ENCODE data around the gene C17orf114.

Gene C17orf114

GRCh38 chr17:4789951-4790704 is 12.0 kb downstream of the C17orf114 start (continued):
- TF ChIP-seq ZNF281 (CRISPR knock-in tag; IDR thresholded peaks at IDR 0.05; ENCODE audit: borderline replicate concordance) (no peak; the same call in 1 of the 2 replicates), AGO1 (IDR thresholded peaks at IDR 0.05; ENCODE audit: low read depth, low read length, poor library complexity, severe bottlenecking) (no peak), SMARCE1 (IDR thresholded peaks at IDR 0.05; ENCODE audit: borderline replicate concordance) (no peak), MNT (IDR thresholded peaks at IDR 0.05) (no peak), MTA3 (CRISPR knock-in tag; IDR thresholded peaks at IDR 0.05) (no peak), ZNF530 (CRISPR knock-in tag; IDR thresholded peaks at IDR 0.05; ENCODE audit: low read depth) (no peak), ZNF432 (CRISPR knock-in tag; IDR thresholded peaks at IDR 0.05; ENCODE audit: borderline replicate concordance) (no peak), HDAC6 (IDR thresholded peaks at IDR 0.05; ENCODE audit: low read depth, low read length) (no peak), ZSCAN9 (CRISPR knock-in tag; IDR thresholded peaks at IDR 0.05; ENCODE audit: borderline replicate concordance) (no peak; the same call in 1 of the 2 replicates), NR2C2 (CRISPR knock-in tag; IDR thresholded peaks at IDR 0.05; ENCODE audit: borderline replicate concordance) (0 out of 2 replicates have a peak, but pooled peaks have one; percentile 15), RFXANK (CRISPR knock-in tag; IDR thresholded peaks at IDR 0.05) (0 out of 2 replicates have a peak, but pooled peaks have one; percentile 44), ZNF616 (CRISPR knock-in tag; IDR thresholded peaks at IDR 0.05; ENCODE audit: low read depth) (no peak; the same call in 1 of the 2 replicates), XBP1 (CRISPR knock-in tag; IDR thresholded peaks at IDR 0.05) (no peak; the same call in 1 of the 2 replicates), ZNF138 (CRISPR knock-in tag; IDR thresholded peaks at IDR 0.05; ENCODE audit: low read depth) (no peak; the same call in 1 of the 2 replicates), SRSF4 (IDR thresholded peaks at IDR 0.05; ENCODE audit: low read depth, low read length, poor library complexity, severe bottlenecking) (no peak), SYNCRIP (IDR thresholded peaks at IDR 0.05; ENCODE audit: insufficient read depth, low read depth, low read length) (no peak), USF2 (IDR thresholded peaks at IDR 0.05; ENCODE audit: low read depth, low read length) (no peak), USF2 (CRISPR knock-in tag; IDR thresholded peaks at IDR 0.05; ENCODE audit: borderline replicate concordance) (no peak), ZNF644 (CRISPR knock-in tag; IDR thresholded peaks at IDR 0.05; ENCODE audit: low read depth) (no peak), ZBTB49 (CRISPR knock-in tag; IDR thresholded peaks at IDR 0.05; ENCODE audit: borderline replicate concordance) (no peak), KDM1A (CRISPR knock-in tag; IDR thresholded peaks at IDR 0.05) (peak; percentile 40; the same call in 1 of the 2 replicates)
